Left renal cortex interstitium (tissue), 4 donors: Measurements from ENCODE around the gene MTCL3.
A peak's percentile ranks its signal among the peaks of the same experiment; 100 is the strongest.

Experiments
- DNase-seq, 4 donors: peaks; one replicate each; pipeline ENCODE4 v3.0.0-alpha.2; 2013; ENCODE audit warnings: low read depth in 4 of 4, low spot score in 2 of 4, missing footprints in 1 of 4

MTCL3 gene

DNA sequence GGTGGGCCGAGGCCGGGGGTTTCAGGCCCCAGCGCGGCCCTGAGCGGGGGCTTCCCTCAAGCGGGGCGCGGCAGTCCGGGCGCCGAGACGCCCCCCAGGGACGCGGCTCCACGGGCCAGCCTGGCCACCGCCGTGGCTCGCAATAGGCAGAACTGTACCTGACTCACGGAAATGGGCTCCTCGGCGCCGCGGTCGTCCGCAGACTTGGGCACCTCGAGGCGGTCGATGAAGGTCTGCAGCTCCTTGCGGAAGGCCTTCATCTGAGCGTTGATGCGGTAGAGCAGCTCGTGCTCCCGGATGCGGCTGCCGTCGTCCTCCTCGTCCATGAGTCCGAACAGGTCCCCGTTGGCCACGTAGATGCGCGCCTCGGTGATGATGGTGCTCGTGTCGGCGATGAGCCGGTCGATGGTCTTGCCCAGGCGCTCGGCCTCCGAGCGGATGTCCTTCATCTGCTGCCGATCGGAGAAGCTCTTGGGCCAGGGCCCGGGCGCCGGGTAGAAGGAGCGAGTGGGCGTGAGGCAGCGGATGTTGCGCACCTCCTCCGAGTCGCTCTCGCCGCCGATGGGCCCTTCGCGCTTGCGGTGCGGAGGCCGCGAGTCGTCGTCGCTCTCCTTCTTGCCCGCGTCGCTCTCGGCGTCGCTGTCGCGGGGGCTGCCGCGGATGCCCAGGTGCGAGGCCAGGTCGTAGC lies 43.9 kb downstream of the MTCL3 start:
- DNase-seq, result no peak

DNA sequence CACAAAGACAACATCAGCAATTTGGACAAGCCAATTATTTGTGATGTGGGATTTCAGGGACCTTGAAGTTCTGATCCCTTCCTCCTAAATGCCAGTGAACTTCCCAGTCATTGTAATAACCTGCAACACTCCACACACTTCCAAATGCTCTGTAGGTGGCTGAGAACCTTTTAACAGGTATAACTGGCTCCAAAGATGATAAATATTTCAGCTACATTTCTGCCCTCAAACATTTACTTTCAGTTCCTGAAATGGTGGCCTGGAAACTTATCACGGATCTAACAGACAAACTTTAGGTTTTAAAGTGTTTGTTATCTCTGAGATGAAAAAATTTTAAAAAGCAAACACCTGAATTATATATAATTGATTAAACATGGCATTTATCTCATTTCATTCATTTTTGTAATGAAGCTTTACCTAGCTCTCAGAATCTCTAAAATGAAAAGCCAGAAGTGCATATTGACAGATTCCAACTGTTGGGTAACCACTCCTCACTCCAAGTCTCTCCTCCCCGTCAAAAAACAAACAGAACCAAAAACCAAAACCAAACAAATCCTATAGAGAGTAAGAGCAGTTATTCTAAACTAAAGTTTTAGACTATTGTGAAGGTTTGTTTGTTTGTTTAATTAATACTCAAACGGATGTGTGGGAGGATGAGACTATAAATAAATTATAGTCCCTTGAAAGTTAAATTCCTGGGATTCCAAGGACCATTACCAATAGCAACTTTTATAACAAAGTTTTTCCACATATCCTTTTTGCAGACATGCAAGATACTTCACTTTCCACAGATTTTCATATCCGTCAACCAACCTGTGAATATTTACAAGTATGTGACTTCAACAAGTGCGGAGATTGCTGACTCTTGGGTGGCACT lies 47.5 kb downstream of the MTCL3 start:
- DNase-seq, result no peak

DNA sequence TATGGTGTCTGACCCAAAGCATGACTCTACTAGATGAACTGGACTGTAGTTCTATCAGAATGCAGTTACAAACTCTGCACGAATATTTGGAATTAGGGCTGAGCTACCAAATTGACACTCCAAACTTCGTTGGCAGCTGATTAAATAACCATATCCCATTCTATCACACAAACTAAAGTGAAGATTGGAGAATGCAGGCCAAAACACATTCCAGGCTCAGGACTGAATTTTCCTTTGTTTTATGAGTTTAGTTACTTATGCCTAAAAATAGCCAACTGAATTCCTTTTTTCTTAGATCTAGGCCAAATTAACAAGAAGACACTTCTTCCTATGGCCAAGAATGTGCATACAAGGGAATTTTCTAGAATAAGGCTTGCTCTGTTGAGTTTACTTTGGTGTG lies 50.2 kb downstream of the MTCL3 start:
- no peak for DNase-seq

DNA sequence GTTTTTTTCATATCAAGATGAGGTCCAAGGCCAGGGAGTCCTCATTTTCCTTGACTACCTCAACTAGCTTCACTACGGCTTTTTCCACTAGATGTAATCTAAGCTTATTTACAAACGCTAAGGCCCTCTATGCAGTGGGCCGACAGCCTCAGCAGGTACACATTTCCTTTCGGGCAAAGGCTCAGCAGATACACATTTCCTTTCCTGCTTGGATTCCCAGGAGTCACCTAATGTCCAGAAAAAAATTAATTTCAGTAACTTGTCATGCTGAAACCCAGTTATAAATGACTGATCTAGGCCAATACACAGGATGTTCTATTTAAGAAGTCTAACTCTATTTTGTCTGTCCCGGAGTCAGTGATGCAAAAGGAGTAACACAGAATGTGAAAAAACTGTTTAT lies 52.7 kb downstream of the MTCL3 start:
- no peak for DNase-seq

DNA sequence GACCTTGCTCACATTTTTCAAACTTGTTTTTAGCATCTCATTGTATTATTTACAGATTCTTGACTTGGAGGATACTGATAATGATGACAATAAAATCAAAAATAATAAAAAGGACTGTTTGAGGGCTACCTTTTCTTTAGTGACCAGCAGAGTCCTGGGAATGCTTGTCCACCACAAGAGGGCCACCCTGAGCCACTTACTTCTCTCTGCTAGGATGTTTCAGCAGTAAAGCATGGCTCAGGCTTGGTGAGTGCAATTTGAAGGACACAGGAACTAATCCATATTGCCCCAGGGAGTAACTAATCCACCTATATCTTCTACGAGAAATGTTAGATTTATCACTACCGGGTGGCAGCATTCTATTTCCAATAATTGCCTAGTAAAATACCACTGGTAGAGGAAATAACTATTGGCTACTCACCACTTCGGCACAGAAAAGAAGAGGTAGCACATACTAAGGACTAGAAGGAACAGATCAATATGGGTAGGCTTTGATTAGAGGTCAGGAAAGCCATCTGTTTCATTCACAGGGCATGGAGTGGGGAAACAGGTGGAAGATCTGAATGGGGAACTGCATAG lies 54.2 kb downstream of the MTCL3 start:
- peak in 2 of 4 donors; percentile 9 to 29 for DNase-seq

DNA sequence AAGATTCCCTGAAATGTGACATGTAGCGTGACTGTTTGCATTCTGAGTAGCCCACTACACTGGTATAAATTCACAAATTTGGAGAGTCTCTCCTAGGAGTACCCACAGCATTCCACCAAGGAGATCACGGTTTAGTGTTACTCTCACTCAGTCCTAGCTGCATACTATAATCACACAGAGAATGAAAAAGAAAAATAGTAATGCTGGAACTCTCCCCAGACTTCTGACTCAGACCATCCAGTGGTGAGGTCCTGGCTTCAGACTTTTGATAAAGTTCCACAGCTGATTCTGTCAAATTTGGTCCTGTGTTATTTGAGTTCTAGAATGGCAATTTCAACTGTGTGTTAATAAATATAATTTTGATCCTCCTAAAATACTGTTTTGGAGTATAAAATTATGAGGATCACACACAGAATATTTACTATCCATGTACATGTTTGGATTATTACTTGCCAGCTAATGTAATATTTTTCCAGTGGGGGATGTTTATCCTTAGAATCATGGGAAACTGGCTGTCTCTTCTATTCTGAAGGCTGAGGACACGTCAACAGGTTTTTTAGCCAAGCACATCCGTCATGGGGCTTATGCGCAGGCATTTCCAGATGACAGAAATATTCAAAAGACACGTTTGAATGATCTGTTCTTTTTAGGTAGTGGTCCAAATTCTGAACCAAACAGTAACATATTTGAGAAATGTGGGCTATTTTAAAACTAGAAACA lies 54.8 kb downstream of the MTCL3 start:
- no peak for DNase-seq

DNA sequence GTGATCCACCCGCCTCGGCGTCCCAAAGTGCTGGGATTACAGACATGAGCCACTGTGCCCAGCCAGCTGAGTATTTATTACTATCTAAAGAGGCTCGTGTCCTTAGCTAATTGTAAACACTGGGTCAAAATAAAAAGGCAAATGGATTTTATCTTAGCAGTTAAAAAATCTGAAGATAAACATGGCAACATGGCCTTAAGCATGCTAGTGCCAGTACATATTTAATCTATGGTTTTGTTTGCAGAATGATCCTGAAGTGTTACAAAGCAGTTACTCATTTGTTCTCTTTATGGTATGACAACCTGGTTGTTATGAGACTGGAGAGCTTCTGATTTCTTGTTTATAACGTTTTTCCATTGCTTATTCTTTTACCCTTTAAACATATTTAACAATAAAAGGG lies 56.1 kb downstream of the MTCL3 start:
- no peak for DNase-seq

DNA sequence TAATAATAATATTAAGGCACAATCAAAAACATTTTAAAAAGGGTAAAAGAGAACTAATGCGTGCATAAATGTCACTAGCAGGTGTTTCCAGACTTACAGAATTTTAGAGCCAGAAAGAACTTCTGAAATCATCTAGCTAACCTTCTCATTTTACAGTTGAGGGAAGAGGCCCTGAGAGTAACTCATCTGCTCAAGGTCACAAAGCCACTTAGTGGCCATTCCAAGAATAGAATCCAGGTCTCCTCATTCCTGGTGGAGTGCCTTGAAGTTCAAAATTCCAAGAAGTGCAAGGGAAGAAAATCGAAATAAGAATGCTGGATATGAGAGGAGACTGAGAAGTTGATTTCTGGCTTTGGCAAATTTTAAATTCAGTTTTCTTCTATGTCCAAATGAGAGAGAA lies 56.8 kb downstream of the MTCL3 start:
- no peak for DNase-seq

DNA sequence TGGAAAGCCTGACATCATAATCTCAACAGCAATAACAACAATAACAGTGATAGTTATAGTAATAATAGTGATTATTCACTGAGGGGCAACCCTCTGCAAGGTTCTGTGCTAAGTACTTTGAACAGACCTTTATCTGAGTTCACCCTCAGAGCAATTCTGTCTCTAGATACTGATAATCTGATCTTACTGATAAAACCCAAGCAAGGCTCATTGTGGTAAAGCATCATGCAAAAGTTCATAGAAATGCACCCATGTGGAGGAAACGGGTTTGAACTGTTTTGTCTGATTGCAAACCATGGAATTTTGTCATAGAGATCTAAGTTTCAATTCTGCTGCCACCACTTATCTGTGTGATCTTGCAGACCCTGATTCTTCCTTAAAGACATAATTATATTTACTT lies 58.7 kb downstream of the MTCL3 start:
- DNase-seq, result no peak

DNA sequence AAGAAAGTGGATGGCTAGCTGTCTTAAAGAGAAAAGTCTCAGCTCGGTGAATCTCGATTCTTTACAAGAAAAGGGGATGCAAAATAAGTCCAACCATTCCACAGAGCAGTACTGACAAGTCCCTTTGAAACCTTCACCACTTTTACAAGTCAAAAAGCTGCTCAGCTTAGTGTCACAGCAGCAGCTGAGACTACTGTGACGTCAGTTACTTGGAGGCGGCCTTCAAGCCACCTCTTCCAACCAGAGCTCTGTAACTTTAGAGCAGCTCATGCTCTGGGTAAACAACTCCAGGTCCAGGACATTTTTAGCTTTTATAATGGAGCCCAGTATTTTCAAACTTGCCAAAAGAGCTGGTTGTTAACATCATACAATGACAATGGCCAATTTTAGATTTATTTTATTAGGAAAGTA lies 59.9 kb downstream of the MTCL3 start, which contains the start of gene KIAA0408:
TSS of gene KIAA0408 (minus strand) at position 159 of the 411 bp plus-strand sequence. CDS start 5,408 bp downstream, outside the sequence.
- peak; percentile 44 to 77 (median 60) for DNase-seq

DNA sequence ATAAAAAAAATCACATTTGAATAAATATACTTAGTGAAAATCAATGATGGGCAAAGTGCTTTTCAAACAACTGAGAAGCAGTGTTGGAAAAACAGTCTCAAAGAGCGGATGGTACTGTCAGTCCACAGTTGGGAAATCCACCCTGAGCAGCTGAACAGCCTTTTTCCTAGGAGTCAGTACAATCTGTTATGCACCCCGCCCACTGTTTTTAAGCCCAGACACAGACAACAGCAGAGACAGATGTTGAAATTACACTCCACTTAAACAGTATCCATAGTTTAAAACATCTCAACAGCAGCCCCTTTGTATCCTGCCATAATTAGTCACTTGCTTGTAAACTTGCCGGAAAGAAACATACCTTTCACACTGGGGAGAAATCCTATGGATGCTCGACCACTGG lies 60.3 kb downstream of the MTCL3 start:
- DNase-seq, result peak in 1 of 4 donors; percentile 21

DNA sequence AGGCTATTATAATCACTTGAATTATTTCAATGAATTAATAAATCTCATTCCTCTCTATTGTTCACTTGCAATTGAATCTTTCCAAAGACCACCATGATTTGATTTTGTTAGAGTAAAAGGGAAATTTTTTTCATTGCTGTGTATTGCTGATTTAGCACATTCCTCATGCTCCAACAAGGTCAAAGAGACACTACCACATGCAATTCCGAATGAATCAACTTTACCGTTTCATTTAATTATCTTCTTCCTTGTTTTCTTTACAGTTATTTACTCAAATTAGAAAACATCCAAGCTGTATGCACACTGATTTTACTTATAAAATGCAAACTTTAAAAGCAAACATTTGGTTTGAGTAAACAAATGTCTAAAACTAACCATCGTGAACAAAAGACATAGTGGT lies 60.9 kb downstream of the MTCL3 start:
- DNase-seq, result no peak

DNA sequence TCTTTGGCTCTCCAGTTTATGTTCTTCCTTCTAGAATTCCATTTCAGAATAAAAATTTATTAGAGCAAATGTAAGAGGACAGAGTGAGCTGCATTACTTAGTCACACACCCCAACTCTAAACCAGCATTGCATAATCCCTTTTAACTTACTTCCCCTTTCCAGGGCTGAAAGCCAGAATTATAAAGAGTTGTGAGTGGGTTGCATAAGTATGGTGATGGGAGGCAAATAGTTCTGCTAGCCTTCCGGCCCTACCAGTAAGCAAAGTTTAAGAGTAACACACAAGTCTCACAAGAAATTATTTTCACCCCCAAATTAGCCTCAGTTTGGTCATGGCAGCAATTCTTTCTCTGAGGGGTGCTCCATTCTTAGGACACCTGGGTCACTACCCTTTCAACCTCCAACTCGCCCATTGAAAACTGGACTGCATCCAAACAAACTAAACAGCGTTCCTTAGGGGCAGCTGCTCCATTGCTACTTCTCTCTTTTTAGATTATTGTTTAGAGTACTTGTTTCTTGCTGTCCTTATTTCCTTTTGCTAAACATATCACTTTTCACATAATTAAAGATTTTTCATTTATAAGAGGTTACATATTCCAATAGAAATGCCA lies 61.6 kb downstream of the MTCL3 start:
- DNase-seq, result no peak

DNA sequence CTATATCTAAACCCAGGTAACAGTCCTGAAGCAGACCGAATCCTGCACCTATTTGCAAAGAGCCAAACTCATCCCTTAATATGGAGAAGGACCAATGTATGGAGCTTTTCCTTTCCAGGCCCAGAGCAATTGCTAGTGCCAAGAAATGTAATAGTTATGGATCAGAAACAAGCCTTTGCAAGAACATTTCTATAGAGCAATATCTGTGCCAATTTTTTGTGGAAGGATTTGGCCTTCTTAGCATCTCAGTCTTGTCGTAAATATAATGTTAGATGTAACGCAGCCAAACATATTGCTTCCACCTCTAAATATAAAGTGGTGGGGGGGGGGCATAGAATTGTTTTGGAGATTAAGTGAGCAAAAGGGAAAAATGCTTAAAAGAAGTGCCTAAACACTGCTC lies 62.7 kb downstream of the MTCL3 start:
- no peak for DNase-seq

DNA sequence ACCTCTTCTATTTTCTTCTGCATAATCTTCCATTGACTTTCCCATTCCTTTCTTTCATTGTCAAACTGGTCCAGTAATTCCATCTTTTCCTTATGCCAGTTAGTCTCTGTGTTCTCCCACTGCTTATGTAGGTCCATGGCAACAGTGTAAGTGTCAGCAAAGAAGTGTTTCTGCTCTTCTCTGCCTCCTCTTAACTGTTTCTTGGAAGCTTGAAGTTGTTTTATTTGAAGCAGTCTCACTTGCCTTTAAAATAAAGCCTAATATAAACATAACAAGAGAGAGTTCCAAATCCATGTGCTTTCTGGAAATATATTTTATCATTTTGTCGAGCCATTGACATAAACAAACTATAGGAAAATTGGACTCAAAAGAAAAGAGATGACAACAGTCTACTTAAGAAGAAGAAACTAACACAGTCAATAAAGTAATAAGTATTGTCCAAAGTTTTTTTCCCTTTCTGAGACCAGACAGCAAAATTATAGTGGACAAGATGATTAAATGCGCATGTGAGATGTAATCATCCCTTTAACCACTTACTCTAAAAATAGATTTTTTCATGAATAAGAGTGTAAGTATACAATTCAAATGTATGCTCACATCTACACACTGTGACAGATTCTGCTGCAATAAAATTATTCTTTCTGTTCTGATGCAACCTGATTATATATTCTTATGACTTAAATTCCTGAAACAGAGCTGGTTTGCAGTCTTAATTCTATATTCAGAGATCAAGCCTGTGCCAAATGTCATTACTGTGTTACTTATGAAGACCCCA lies 65.1 kb downstream of the MTCL3 start:
- no peak for DNase-seq

DNA sequence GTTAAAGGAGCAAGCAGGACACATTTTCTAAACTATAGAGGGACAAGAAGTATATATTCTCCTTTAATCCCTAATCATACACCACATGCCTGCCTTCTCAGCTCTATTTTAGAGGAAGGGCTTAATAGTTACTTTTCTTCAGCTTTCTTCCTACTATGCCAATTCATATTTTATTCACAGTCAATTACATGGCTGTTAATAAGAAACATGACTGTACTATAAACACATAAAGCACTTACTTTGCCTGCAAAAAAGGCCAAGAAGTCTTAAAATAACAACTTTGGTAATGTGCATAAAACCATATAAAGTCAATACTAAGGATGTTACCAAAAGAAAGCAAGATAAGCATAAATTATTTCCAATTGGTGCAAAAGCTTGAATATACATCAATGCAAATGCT lies 66.3 kb downstream of the MTCL3 start:
- no peak for DNase-seq

DNA sequence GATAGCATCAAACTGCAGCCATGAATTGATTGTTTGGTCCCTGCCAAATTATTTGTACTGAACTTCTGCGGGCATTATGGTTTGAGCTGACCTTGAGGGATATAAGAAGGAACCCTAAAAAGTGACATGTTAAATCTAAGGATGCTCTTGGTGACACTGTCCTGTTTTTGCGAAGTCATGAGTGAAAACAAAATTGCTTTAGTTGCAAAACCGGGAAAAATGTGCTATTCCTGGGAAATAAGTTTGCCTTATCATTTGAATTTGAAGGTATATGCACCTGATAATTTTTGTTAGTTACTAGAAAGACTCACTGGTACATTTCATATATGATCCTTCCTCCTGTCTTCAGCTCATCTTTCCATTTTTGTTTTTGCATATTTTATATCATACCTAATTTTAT lies 67.7 kb downstream of the MTCL3 start:
- no peak for DNase-seq

DNA sequence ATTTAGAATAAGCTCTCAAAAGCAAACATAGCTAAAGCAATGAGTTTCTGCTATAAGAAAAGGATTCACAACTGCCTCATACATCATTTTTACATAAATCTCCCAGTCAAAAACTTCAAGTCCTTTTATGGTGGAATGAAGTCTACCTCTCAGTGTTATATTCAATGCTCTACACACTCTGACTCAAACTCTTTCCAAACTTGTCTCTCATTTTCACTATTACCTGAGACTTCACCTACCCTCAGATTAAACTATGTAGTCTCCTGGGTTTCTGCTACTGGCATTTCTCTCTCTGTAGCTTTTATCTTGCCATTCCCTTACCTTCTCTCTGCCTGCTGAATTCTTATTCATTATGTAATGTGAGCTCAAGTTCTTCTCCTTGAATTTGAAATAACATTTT lies 71.4 kb downstream of the MTCL3 start:
- no peak for DNase-seq

DNA sequence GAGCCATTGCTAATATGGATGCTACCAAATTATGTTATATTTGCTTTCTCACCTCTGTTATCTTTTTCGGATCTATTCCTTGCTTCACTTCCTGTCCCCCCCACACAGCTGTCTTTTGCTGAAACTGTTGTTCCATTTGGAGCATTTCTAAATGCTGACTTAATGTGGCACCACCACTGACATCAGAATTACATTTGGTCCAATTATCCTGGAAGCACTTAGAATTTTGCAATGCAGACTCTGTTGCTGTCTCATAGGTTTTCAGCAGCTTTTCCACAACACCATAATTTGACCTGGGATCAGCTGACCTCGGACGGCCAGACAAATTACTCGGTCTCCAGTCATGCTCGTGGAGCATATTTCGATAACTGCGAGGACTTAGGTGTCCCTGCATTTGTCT lies 72.8 kb downstream of the MTCL3 start:
- no peak for DNase-seq

DNA sequence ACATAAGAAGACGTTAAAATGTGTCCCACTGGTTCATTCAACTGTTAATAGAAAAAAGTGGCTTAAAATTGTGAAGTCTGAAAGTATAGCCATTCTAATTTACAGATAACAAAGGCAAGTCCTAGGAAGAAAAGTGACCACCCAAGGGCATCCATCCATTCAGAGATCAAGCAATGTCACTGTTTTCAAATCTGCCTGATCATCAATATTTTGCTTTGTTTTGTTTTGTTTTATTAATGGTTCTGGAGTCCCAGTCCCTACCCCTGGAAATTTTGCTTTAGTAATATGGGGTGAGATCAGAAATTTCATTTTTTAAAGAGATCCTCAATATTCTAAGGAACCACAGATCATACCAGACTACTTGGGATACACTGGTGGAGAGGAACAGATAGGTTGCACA lies 77.3 kb downstream of the MTCL3 start:
- no peak for DNase-seq
